Sigmoid colon (tissue), 7 donors: Measurements from ENCODE around the gene TTI1. TPM values are rescaled to one million over a fixed set of nuclear protein-coding genes. Genes with fewer than 3 reads are reported as not detected.

Experiments used
- DNase-seq: peaks from one replicate; pipeline ENCODE4 v3.0.0-alpha.2; 2019
- H3K27ac ChIP-seq, 4 donors: fragments of 200-600 bp; sonication (generic); one replicate each; pipeline ENCODE4 v1.5.1; 2016 to 2019; ENCODE audit warnings: mild to moderate bottlenecking in 1 of 4
- H3K27me3 ChIP-seq, 3 donors: fragments of 200-600 bp; sonication (generic); one replicate each; pipeline ENCODE4 v1.5.1; 2019; ENCODE audit warnings: mild to moderate bottlenecking in 1 of 3
- H3K36me3 ChIP-seq, 4 donors: fragments of 200-600 bp; sonication (generic); one replicate each; pipeline ENCODE4 v1.5.1; 2016 to 2019
- H3K4me1 ChIP-seq, 4 donors: fragments of 200-600 bp; sonication (generic); one replicate each; pipeline ENCODE4 v1.5.1; 2017 to 2019
- H3K4me3 ChIP-seq, 4 donors: fragments of 200-600 bp; sonication (generic); one replicate each; pipeline ENCODE4 v1.5.1; 2017 to 2019; ENCODE audit warnings: mild to moderate bottlenecking in 2 of 4, moderate library complexity in 1 of 4
- H3K9me3 ChIP-seq, 4 donors: fragments of 200-600 bp in 3 of 4; sonication (generic) in 3 of 4; one replicate each; pipeline versions ENCODE4 v1.5.1 to v1.6.1; 2013 to 2019
- CTCF ChIP-seq, 4 experiments: fragments of 450-650 bp in 3 of 4; fragments of 200-600 bp in 1 of 4; IDR thresholded peaks; one replicate each; pipeline ENCODE4 v1.5.1; 2016 to 2019; ENCODE audit warnings: antibody characterized with exemption in 4 of 4, mild to moderate bottlenecking in 3 of 4, moderate library complexity in 2 of 4
- EP300 ChIP-seq, 4 donors: sonication (generic); formaldehyde crosslinking; IDR thresholded peaks; one replicate each; pipeline ENCODE4 v1.6.1; 2017; ENCODE audit warnings: antibody characterized with exemption in 4 of 4
- POLR2A ChIP-seq, 2 donors: fragments of 450-650 bp; IDR thresholded peaks; one replicate each; pipeline ENCODE4 v1.6.1; 2016; ENCODE audit warnings: antibody characterized with exemption in 2 of 2, mild to moderate bottlenecking in 2 of 2, moderate library complexity in 2 of 2
- POLR2AphosphoS5 ChIP-seq, 4 donors: sonication (generic); formaldehyde crosslinking; IDR thresholded peaks; one replicate each; pipeline ENCODE4 v1.6.1; 2017; ENCODE audit warnings: antibody characterized with exemption in 4 of 4
- WGBS, 2 donors: extraction: QIAGEN DNeasy Blood & Tissue Kit; methylation state at CpG; one replicate each; pipeline ENCODE4 v1.1.7; 2013; 5-methylcytosine and 5-hydroxymethylcytosine counted together
- intact Hi-C: fragments of 100-400 bp; cut with DNase I; formaldehyde crosslinking; loops from one replicate; pipeline ENCODE4 v1.15.1; 2023
- polyA plus RNA-seq, 3 donors: library from polyadenylated mRNA; stranded (reverse); fragments of 200-250 nt; gene quantifications; one replicate each; pipeline ENCODE4 v1.2.3, GENCODE V29; 2013
- total RNA-seq, 4 donors: library from RNA; depleted of rRNA; stranded (reverse); fragments of >200 nt; gene quantifications; one replicate each; pipeline ENCODE4 v1.1.0, GENCODE V29; 2016
- donor health status: healthy with polysubstance abuse.
- donor health status: Bipolar disorder and iron deficiency.
- donor health status: healthy.

Gene TTI1
- total and polyA plus RNA-seq, 7 donors: 2.4 to 11.7 (median 10.5) TPM

GRCh38 chr20:37933786-37934633, 99.2 kb downstream of the TTI1 start:
- DNase-seq: no peak
- no peaks in the 10 kb centered on the region for H3K27me3 ChIP-seq
- no peaks in the 10 kb centered on the region for H3K9me3 ChIP-seq
- H3K36me3 ChIP-seq: no peaks in the 10 kb centered on the region
- TF ChIP-seq POLR2A (IDR thresholded peaks at IDR 0.05) (no peak), EP300 (IDR thresholded peaks at IDR 0.05) (no peak), POLR2AphosphoS5 (IDR thresholded peaks at IDR 0.05) (no peak), CTCF (IDR thresholded peaks at IDR 0.05) (no peak)
- no peak overlapping the region for H3K4me3 ChIP-seq
- WGBS, 2 donors: 78 to 89% methylated on average over 15 of the region's 15 CpGs
- H3K27ac ChIP-seq: no peak overlapping the region
- no peaks in the 10 kb centered on the region for H3K4me1 ChIP-seq
- intact Hi-C loops: no loop called here

Other genes with a start within 250 kb of the TTI1 start
- 1 to 10 TPM; 2.1 to 3.4 (median 2.9) TPM for gene VSTM2L, start 130.3 kb downstream of the TTI1 start, total RNA-seq
- 1 to 10 TPM in 1 of 3 donors, not detected in 2; 1.5 TPM for gene VSTM2L, start 130.3 kb downstream of the TTI1 start, polyA plus RNA-seq
- 10 to 100 TPM; 27.2 to 31.9 (median 29.7) TPM for gene RPRD1B, start 290 bp upstream of the TTI1 start, total RNA-seq
- 10 to 100 TPM; 10.2 to 17.0 (median 12.3) TPM for gene RPRD1B, start 290 bp upstream of the TTI1 start, polyA plus RNA-seq
- 100 to 1,000 TPM in 2 of 4 donors, 10 to 100 TPM in 2; 14.8 to 104 (median 60.7) TPM for gene TGM2, start 131.8 kb upstream of the TTI1 start, total RNA-seq
- 10 to 100 TPM in 1 of 3 donors, 1 to 10 TPM in 2; 6.5 to 71.1 (median 7.2) TPM for gene TGM2, start 131.8 kb upstream of the TTI1 start, polyA plus RNA-seq
- gene KIAA1755, start 227.3 kb upstream of the TTI1 start, total RNA-seq: 10 to 100 TPM in 3 of 4 donors, 1 to 10 TPM in 1; 9.2 to 39.1 (median 17.1) TPM
- gene KIAA1755, start 227.3 kb upstream of the TTI1 start, polyA plus RNA-seq: 1 to 10 TPM in 2 of 3 donors, not detected in 1; 1.2 to 6.4 TPM